ENCODE measurements around the gene MBD3. TPM values are rescaled to one million over a fixed set of nuclear protein-coding genes. Genes with fewer than 3 reads are reported as not detected.
A peak's percentile ranks its signal among the peaks of the same experiment; 100 is the strongest.

MBD3 gene
- total and polyA plus RNA-seq, 2 experiments from 2014 or later = 24.5 to 153 TPM

DNA sequence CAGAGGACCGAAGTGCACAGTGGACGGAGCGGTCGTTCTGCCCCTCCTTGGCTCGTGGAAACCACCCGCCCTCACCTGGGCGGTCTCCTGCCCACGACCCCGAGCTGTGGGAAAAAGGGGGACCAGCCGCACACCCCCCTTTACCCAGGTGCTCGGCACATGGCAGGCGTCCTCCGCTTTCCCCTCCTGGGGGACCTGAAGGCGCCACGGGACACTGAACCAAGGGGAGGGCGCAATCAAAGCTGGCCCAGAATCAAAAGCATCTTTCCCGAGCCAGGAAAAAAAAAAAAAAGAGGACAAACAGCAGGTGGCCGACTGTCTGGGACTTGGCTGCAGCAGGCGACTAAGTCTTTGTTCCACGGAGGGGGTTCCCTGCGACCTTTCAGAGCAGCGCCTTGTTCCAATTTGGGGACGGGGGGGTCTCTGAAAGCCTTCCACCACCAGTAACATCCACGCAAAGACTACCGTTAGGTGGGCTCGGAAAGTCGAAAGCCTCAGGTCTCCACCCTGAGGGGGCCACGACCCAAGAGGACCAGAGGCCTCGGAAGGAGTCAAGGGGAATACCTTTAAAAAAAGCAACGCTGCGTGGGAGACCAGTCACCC lies 1.1 kb downstream of the MBD3 start:
- Histone ChIP-seq H3K9ac (peak overlapping the region; percentile 99), H3K36me3 (ENCODE audit: low read depth) (0 out of 2 replicates have a peak, but pooled peaks cover 5% of the 10 kb centered on the region), H3K9me3 (ENCODE audit: low read depth) (no peaks in the 10 kb centered on the region), H3K79me2 (ENCODE audit: insufficient read depth) (peaks cover 56% of the 10 kb centered on the region), H3K27me3 (replicated peaks; ENCODE audit: insufficient read depth) (no peaks in the 10 kb centered on the region), H3K9me2 (ENCODE audit: insufficient read depth) (no peaks in the 10 kb centered on the region), H3K27ac (peak overlapping the region; percentile 90), H3K4me3 (peak overlapping the region; percentile 99), H3K4me1 (ENCODE audit: insufficient read depth) (peaks cover 18% of the 10 kb centered on the region), H3K4me2 (ENCODE audit: unreplicated experiment) (peak overlapping the region; percentile 79), H2AFZ (peak overlapping the region; percentile 70; the same call in 1 of the 2 replicates), H3F3A (ENCODE audit: insufficient read depth) (peaks cover 15% of the 10 kb centered on the region; the same call in 1 of the 2 replicates), H4K20me1 (ENCODE audit: insufficient read depth) (no peaks in the 10 kb centered on the region)
- no peak for TF ChIP-seq EZH2 (IDR thresholded peaks at IDR 0.05; ENCODE audit: insufficient read depth, poor library complexity, severe bottlenecking)
- TF ChIP-seq EZH2phosphoT487 (IDR thresholded peaks at IDR 0.05; ENCODE audit: insufficient read depth, low read depth) = no peak
- peak; percentile 32 for DNase-seq
- in situ Hi-C loops (cut with MboI) = no loop called here
- 1 to 4% methylated on average over 21 to 31 of the region's 31 CpGs for WGBS, 2 experiments (ENCODE audit: low coverage in 1 of 2, low lambda C conversion rate in 2 of 2, missing lambda C conversion rate in 2 of 2)

DNA sequence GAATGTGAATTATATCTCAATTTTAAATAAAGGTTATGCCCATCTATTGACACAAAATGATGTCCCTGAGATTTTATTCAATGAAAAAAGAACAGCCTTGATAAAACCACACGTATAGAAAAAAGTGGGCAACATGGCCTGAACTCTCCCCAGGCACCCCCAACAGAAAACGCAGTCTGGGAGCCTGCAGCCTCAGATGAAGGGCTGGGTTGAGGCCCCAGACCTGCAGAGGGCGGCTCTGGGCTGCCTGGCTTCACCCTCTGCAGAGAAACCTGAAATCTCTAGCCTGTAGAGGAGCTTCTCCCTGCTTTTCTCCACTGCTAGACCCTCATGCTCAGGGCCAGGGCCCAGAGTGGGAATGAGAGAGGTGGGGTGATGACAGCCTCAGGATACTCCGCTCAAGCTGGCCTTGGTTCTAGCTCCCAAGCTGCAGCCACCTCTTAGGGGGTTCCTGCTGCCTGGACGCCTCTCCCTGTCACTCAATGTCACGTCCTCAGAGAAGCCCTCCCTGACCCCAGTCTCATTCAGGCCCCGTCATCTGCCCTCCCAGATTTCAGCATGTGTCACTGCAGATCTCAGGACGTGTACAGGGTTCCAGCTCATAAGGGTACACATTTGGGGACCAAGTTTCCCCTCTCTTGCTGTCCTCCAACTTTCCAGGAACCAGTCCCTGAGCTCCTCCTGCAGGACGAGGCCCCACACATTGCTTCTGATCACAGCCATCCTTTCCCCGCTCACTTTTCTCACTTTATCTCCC lies 1.8 kb downstream of the MBD3 start:
- 33 to 37% methylated on average over 10 of the region's 10 CpGs for WGBS, 2 experiments (ENCODE audit: low coverage in 1 of 2, low lambda C conversion rate in 2 of 2, missing lambda C conversion rate in 2 of 2)
- Histone ChIP-seq H3K9me2 (ENCODE audit: insufficient read depth) (no peaks in the 10 kb centered on the region), H3K27me3 (replicated peaks; ENCODE audit: insufficient read depth) (no peaks in the 10 kb centered on the region), H3K4me1 (ENCODE audit: insufficient read depth) (peaks cover 18% of the 10 kb centered on the region), H2AFZ (no peak overlapping the region), H3K79me2 (ENCODE audit: insufficient read depth) (peaks cover 63% of the 10 kb centered on the region), H3K27ac (peak overlapping the region; percentile 90), H3F3A (ENCODE audit: insufficient read depth) (peaks cover 13% of the 10 kb centered on the region; the same call in 1 of the 2 replicates), H3K9me3 (ENCODE audit: low read depth) (no peaks in the 10 kb centered on the region), H3K4me3 (peak overlapping the region; percentile 99), H3K4me2 (ENCODE audit: unreplicated experiment) (peak overlapping the region; percentile 79), H3K36me3 (ENCODE audit: low read depth) (no peaks in the 10 kb centered on the region), H4K20me1 (ENCODE audit: insufficient read depth) (no peaks in the 10 kb centered on the region), H3K9ac (peak overlapping the region; percentile 99)
- in situ Hi-C loops (cut with MboI) = no loop called here
- peak; percentile 57 for DNase-seq
- TF ChIP-seq EZH2phosphoT487 (IDR thresholded peaks at IDR 0.05; ENCODE audit: insufficient read depth, low read depth) (no peak), EZH2 (IDR thresholded peaks at IDR 0.05; ENCODE audit: insufficient read depth, poor library complexity, severe bottlenecking) (no peak)

DNA sequence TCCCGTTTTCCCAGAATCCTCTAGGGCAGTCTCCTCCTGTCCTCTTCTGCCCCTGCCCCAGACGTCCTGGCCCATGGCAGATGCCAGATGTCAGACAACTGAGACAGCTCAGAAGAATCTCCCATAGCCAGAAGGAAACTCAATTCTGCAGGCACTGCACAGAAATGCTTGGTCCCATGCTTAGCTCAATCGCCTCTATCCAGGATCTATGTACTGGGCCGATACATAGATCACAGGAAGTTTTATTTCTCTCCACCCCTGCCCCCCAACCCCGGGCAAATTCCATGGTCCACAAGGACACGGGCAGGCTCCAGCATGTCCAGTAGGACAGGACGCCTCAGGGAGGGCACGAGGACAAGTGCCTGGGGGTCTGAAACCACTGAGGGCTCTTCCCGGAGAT lies 4.8 kb downstream of the MBD3 start:
- peaks cover 5% of the 10 kb centered on the region for H3K36me3 ChIP-seq (ENCODE audit: low read depth)
- H3K4me3 ChIP-seq = no peak overlapping the region
- no peak overlapping the region for H3K4me2 ChIP-seq (ENCODE audit: unreplicated experiment)
- no peak for DNase-seq
- peaks cover 87% of the 10 kb centered on the region for H3K79me2 ChIP-seq (ENCODE audit: insufficient read depth)
- H3K9me3 ChIP-seq (ENCODE audit: low read depth) = no peaks in the 10 kb centered on the region
- no peaks in the 10 kb centered on the region for H3K9me2 ChIP-seq (ENCODE audit: insufficient read depth)
- TF ChIP-seq EZH2 (IDR thresholded peaks at IDR 0.05; ENCODE audit: insufficient read depth, poor library complexity, severe bottlenecking) = no peak
- TF ChIP-seq EZH2phosphoT487 (IDR thresholded peaks at IDR 0.05; ENCODE audit: insufficient read depth, low read depth) = no peak
- H3F3A ChIP-seq (ENCODE audit: insufficient read depth) = no peaks in the 10 kb centered on the region
- no peak overlapping the region for H2AFZ ChIP-seq
- 51 to 61% methylated on average over 9 of the region's 9 CpGs for WGBS, 2 experiments (ENCODE audit: low coverage in 1 of 2, low lambda C conversion rate in 2 of 2, missing lambda C conversion rate in 2 of 2)
- in situ Hi-C loops (cut with MboI) = no loop called here
- H4K20me1 ChIP-seq (ENCODE audit: insufficient read depth) = no peaks in the 10 kb centered on the region
- H3K27ac ChIP-seq = no peak overlapping the region
- peaks cover 18% of the 10 kb centered on the region for H3K4me1 ChIP-seq (ENCODE audit: insufficient read depth)
- no peaks in the 10 kb centered on the region for H3K27me3 ChIP-seq (replicated peaks; ENCODE audit: insufficient read depth)
- no peak overlapping the region for H3K9ac ChIP-seq

DNA sequence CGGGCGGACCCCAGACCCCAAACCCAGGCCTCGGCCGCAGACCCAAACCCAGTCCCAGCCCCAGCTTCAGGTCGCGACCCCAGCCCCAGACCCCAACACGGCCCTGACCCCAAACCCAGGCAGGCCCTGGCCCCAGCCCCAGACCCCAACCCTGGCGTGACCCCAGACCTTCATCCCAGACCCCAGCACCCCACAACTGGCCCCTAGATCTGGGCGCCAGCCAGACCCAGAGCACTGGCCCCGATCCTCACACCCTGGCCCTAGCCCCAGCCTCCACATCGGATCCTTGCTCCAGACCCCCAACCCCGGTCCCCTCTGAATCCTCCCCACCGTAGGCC lies 7.5 kb downstream of the MBD3 start:
- Histone ChIP-seq H4K20me1 (ENCODE audit: insufficient read depth) (no peaks in the 10 kb centered on the region), H3K4me2 (ENCODE audit: unreplicated experiment) (no peak overlapping the region), H3K9me3 (ENCODE audit: low read depth) (no peaks in the 10 kb centered on the region), H3K27ac (no peak overlapping the region), H3K9ac (no peak overlapping the region), H3F3A (ENCODE audit: insufficient read depth) (no peaks in the 10 kb centered on the region), H3K9me2 (ENCODE audit: insufficient read depth) (no peaks in the 10 kb centered on the region), H3K79me2 (ENCODE audit: insufficient read depth) (peaks cover 74% of the 10 kb centered on the region), H3K36me3 (ENCODE audit: low read depth) (peaks cover 5% of the 10 kb centered on the region), H2AFZ (no peak overlapping the region), H3K27me3 (replicated peaks; ENCODE audit: insufficient read depth) (no peaks in the 10 kb centered on the region), H3K4me3 (no peak overlapping the region), H3K4me1 (ENCODE audit: insufficient read depth) (peaks cover 9% of the 10 kb centered on the region; the same call in 1 of the 2 replicates)
- TF ChIP-seq EZH2phosphoT487 (IDR thresholded peaks at IDR 0.05; ENCODE audit: insufficient read depth, low read depth) (no peak), EZH2 (IDR thresholded peaks at IDR 0.05; ENCODE audit: insufficient read depth, poor library complexity, severe bottlenecking) (no peak)
- in situ Hi-C loops (cut with MboI) = no loop called here
- no peak for DNase-seq
- WGBS, 2 experiments (ENCODE audit: low coverage in 1 of 2, low lambda C conversion rate in 2 of 2, missing lambda C conversion rate in 2 of 2) = 79 to 91% methylated on average over 2 to 13 of the region's 13 CpGs

Data from GM23248 (cell line).